Heart left ventricle (tissue), 13 donors: ENCODE data around the gene NEK10.

Source experiments
- CTCF ChIP-seq, 12 donors: fragments of 200-600 bp; sonication (generic) in 4 of 12; IDR thresholded peaks; one replicate each; pipeline versions ENCODE4 v1.5.0 to v1.8.0; 2018 to 2022; ENCODE audit warnings: antibody characterized with exemption in 12 of 12, mild to moderate bottlenecking in 5 of 12
- POLR2A ChIP-seq, 2 donors: fragments of 450-650 bp; IDR thresholded peaks; one replicate each; pipeline ENCODE4 v1.6.1; 2017; ENCODE audit warnings: antibody characterized with exemption in 2 of 2, mild to moderate bottlenecking in 2 of 2, moderate library complexity in 2 of 2
- donor health status: ischemic (EF 13 %, LVEDD 7.1; RV severe dilation, severe dysfunction).
- donor health status: DM: no; HTN: yes; CAD: no.
- donor health status: DM: no; HTN: no; CAD: no.
- donor health status: ischemic (EF 25% LVEDD 6.9; RV normal size, moderate dysfunction).
- donor health status: ischemic (EF 25% LVEDD 5.7; RV mildly dilated, moderate dysfunction).
- donor health status: ischemic (EF 35%, LVEDD 5.7; RV mildly dilated, moderate dysfunction).
- donor health status: nonischemic (EF 11% LVEDD 7.7; RV severe dilation, severe dysfunction).
- donor health status: DM: yes; HTN: yes; CAD: no.
- donor health status: PGD.
- donor health status: ischemic (EF 29% LVEDD 5.4; RV normal size, mild dysfunction).
- donor health status: nonischemic (EF 23%, LVEDD 6.1; RV moderate dilation, normal function).

DNA sequence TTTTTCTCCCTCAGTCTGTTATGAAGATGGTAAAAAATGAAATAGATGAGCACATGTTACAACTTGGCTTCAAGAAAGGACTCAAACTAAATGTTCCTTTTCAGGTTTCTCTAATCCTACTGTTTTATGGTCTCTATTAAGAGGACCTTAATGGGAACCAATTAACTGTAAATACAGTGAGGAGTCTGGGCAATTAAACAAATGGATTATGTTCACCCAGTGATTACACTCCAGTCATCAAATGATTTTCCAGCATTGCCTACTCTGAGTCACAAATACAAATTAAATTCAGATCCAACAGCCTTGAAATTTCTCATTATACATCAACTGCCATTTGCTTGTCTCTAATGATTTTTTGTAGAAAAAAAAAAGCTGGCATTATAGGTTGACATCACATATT lies 129.2 kb downstream of the NEK10 start:
- TF ChIP-seq POLR2A (IDR thresholded peaks at IDR 0.05) (no peak), CTCF (IDR thresholded peaks at IDR 0.05) (no peak)
